Endothelial cell of umbilical vein (primary cell): ENCODE data around the gene KLHL11. TPM values are rescaled to one million over a fixed set of nuclear protein-coding genes. Genes with fewer than 3 reads are reported as not detected.
"Not testable (repeated sequence)": the region's sequence is repeated elsewhere in the genome, so short reads cannot be mapped to it uniquely, and the experiment has no call there.

ENCODE experiments used
- BruUV-seq: library from RNA; stranded (reverse); fragments of 400-500 nt; replicated peaks from 2 replicates; lab custom pipeline; 2021; lab: Mats Ljungman, UMichigan
- CTCF ChIA-PET: fragments of 300-600, 350-600 bp; sonication (Branson Sonifier 250); formaldehyde crosslinking; loops from one replicate; lab custom pipeline; 2021; ENCODE audit warnings: antibody characterized with exemption, inconsistent platforms; lab: Charles Lee
- POLR2A ChIA-PET: fragments of 300-600, 350-600 bp; sonication (Branson Sonifier 250); formaldehyde crosslinking; loops from one replicate; lab custom pipeline; 2021; ENCODE audit warnings: antibody characterized with exemption, inconsistent platforms; lab: Charles Lee
- DNase-seq: peaks from one replicate; pipeline ENCODE4 v3.0.0-alpha.2; 2011; ENCODE audit warnings: low read depth, low spot score
- FAIRE-seq: peaks from 2 replicates; lab custom pipeline; 2011; peaks lifted over from hg19 to GRCh38; lab: Jason Lieb, UNC
- H2AFZ ChIP-seq: 2 replicates; pipeline ENCODE4 v1.6.0; 2012; ENCODE audit warnings: low read depth, low read length, control low read depth, inconsistent platforms
- H3K27ac ChIP-seq: 2 replicates; pipeline ENCODE4 v1.5.1; 2011; ENCODE audit warnings: low read depth, mild to moderate bottlenecking, control low read depth, low read length, moderate library complexity; ENCODE audit not compliant: insufficient read depth
- H3K27me3 ChIP-seq, 2 experiments: 2 replicates each; pipeline versions ENCODE4 v1.6.0 to v1.6.1; 2011; ENCODE audit warnings: low read length in 2 of 2, mixed read lengths in 1 of 2; ENCODE audit not compliant: control insufficient read depth in 2 of 2, insufficient read depth in 2 of 2
- H3K36me3 ChIP-seq, 2 experiments: 2 replicates in 1 of 2; 3 replicates in 1 of 2; pipeline ENCODE4 v1.5.1; 2011; ENCODE audit warnings: low read length in 2 of 2, mild to moderate bottlenecking in 1 of 2, moderate library complexity in 1 of 2; ENCODE audit not compliant: control insufficient read depth in 2 of 2, insufficient read depth in 2 of 2; ENCODE audit errors: extremely low read depth in 1 of 2
- H3K4me1 ChIP-seq: 3 replicates; pipeline ENCODE4 v1.5.1; 2011; ENCODE audit warnings: mild to moderate bottlenecking, low read length; ENCODE audit not compliant: control insufficient read depth, insufficient read depth; ENCODE audit errors: extremely low read depth
- H3K4me2 ChIP-seq: 2 replicates; pipeline ENCODE4 v1.6.1; 2011; ENCODE audit warnings: low read length, control low read depth, mixed read lengths; ENCODE audit not compliant: insufficient read depth
- H3K4me3 ChIP-seq, 3 experiments: fragments of 200-600 bp in 1 of 3; sonication (generic), shearing (Covaris generic) in 1 of 3; replicated peaks in 1 of 3; 2 replicates each; pipeline ENCODE4 v1.5.1; 2011 to 2016; ENCODE audit warnings: control low read depth in 3 of 3, low read length in 3 of 3, mild to moderate bottlenecking in 2 of 3, inconsistent platforms in 1 of 3, low read depth in 1 of 3, moderate library complexity in 1 of 3; ENCODE audit not compliant: insufficient read depth in 1 of 3
- H3K79me2 ChIP-seq: 2 replicates; pipeline ENCODE4 v1.6.0; 2012; ENCODE audit warnings: low read length, inconsistent platforms; ENCODE audit not compliant: control insufficient read depth, insufficient read depth
- H3K9ac ChIP-seq: replicated peaks from 2 replicates; pipeline ENCODE3; 2011; ENCODE audit warnings: low read length, control low read depth; ENCODE audit not compliant: insufficient read depth; ENCODE audit errors: extremely low read depth
- H3K9me1 ChIP-seq: replicated peaks from 3 replicates; pipeline ENCODE4 v1.6.0; 2011; ENCODE audit warnings: mild to moderate bottlenecking, low read length; ENCODE audit not compliant: control insufficient read depth, insufficient read depth; ENCODE audit errors: extremely low read depth
- H3K9me3 ChIP-seq: replicated peaks from 2 replicates; pipeline ENCODE4 v1.5.1; 2012; ENCODE audit warnings: low read length, inconsistent platforms; ENCODE audit not compliant: control insufficient read depth, insufficient read depth
- H4K20me1 ChIP-seq: replicated peaks from 2 replicates; pipeline ENCODE3; 2011; ENCODE audit warnings: mild to moderate bottlenecking, low read length; ENCODE audit not compliant: control insufficient read depth, insufficient read depth; ENCODE audit errors: extremely low read depth
- CTCF ChIP-seq, 2 donors: IDR thresholded peaks; 1 replicate in 1 of 2; 2 replicates in 1 of 2; pipeline ENCODE4 v1.5.1; 2011; ENCODE audit warnings: low read length in 2 of 2, mild to moderate bottlenecking in 2 of 2, moderate library complexity in 2 of 2, control low read depth in 1 of 2, inconsistent platforms in 1 of 2, low read depth in 1 of 2; ENCODE audit not compliant: insufficient read depth in 1 of 2; ENCODE audit errors: extremely low read depth in 1 of 2
- EZH2 ChIP-seq: IDR thresholded peaks from 2 replicates; pipeline ENCODE4 v1.6.1; 2012; ENCODE audit warnings: borderline replicate concordance, low read depth, mild to moderate bottlenecking, moderate library complexity, low read length, inconsistent platforms; ENCODE audit not compliant: severe bottlenecking
- FOS ChIP-seq: IDR thresholded peaks from 2 replicates; pipeline ENCODE4 v1.6.1; 2011; ENCODE audit warnings: mild to moderate bottlenecking, low read length, moderate library complexity, borderline replicate concordance; ENCODE audit not compliant: insufficient read depth
- GATA2 ChIP-seq: IDR thresholded peaks from 2 replicates; pipeline ENCODE4 v1.7.0; 2011; ENCODE audit warnings: low read depth, mild to moderate bottlenecking, moderate library complexity, mixed read lengths, low read length; ENCODE audit not compliant: insufficient read length, insufficient read depth
- JUN ChIP-seq: IDR thresholded peaks from 2 replicates; pipeline ENCODE4 v1.6.1; 2011; ENCODE audit warnings: borderline replicate concordance, low read depth; ENCODE audit not compliant: insufficient read length, insufficient read depth
- MAX ChIP-seq: IDR thresholded peaks from 2 replicates; pipeline ENCODE4 v1.6.1; 2011; ENCODE audit not compliant: insufficient read depth, insufficient read length
- MYC ChIP-seq: IDR thresholded peaks from one replicate; pipeline ENCODE4 v1.6.1; 2011; ENCODE audit warnings: mild to moderate bottlenecking, low read depth, low read length
- POLR2A ChIP-seq: IDR thresholded peaks from 2 replicates; pipeline ENCODE4 v1.6.1; 2012; ENCODE audit warnings: low read depth, mild to moderate bottlenecking, control low read depth, low read length
- POLR2AphosphoS5 ChIP-seq: IDR thresholded peaks from 2 replicates; pipeline ENCODE4 v1.6.1; 2012; ENCODE audit warnings: low read depth, mild to moderate bottlenecking, control low read depth, low read length, moderate library complexity; ENCODE audit not compliant: insufficient read depth
- dilution Hi-C: fragments of 300-500 bp; cut with MboI; formaldehyde crosslinking; loops from one replicate; pipeline ENCODE4 v1.15.0; 2019; ENCODE audit warnings: low sequenced_read_pairs; ENCODE audit not compliant: extremely low pct_ligation_motif_present
- intact Hi-C: fragments of 100-400 bp; cut with micrococcal nuclease; formaldehyde crosslinking; loops from one replicate; pipeline ENCODE4 v1.10.0; 2022
- polyA plus RNA-seq, 4 experiments: library from polyadenylated mRNA; depleted of rRNA in 3 of 4; stranded (reverse) in 3 of 4; unstranded in 1 of 4; fragments of >200 nt; gene quantifications; 2 replicates each; pipeline versions ENCODE4 v1.2.1 to v1.2.3, GENCODE V29; 2011 to 2012; ENCODE audit warnings: missing spikeins in 1 of 4
- total RNA-seq: library from RNA; stranded (reverse); gene quantifications from 2 replicates; pipeline ENCODE4 v1.2.3, GENCODE V29; 2021

KLHL11 gene
- total and polyA plus RNA-seq, 2 donors (not counting 3 experiments of a cell fraction or from before 2014, with no cell fraction given): 3.1 to 11.0 TPM

GRCh38 chr17:41880130-41880529 lies 14.9 kb upstream of the KLHL11 start:
- intact Hi-C loops: no loop called here
- ChIA-PET CTCF (no interaction called here), POLR2A (no interaction called here)
- Histone ChIP-seq H3K9me1 (no peaks in the 10 kb centered on the region), H2AFZ (no peak overlapping the region), H3K79me2 (peaks cover 5% of the 10 kb centered on the region), H3K36me3 (peaks cover 40 to 41% of the 10 kb centered on the region in 2 experiments), H3K9ac (no peak overlapping the region), H4K20me1 (no peaks in the 10 kb centered on the region), H3K9me3 (no peaks in the 10 kb centered on the region), H3K27ac (no peak overlapping the region), H3K4me2 (no peak overlapping the region), H3K4me1 (no peaks in the 10 kb centered on the region), H3K4me3 (no peak overlapping the region), H3K27me3 (no peaks in the 10 kb centered on the region)
- DNase-seq: no peak
- peak; percentile 26 for FAIRE-seq
- BruUV-seq: no TSS peak
- TF ChIP-seq POLR2AphosphoS5: no peak
- no peak for TF ChIP-seq JUN
- no peak for TF ChIP-seq POLR2A
- TF ChIP-seq EZH2: no peak
- TF ChIP-seq FOS: no peak
- TF ChIP-seq MYC: no peak
- TF ChIP-seq GATA2: no peak
- TF ChIP-seq MAX: no peak
- no peak for TF ChIP-seq CTCF (IDR thresholded peaks at IDR 0.05; ENCODE audit: extremely low read depth in 1 of 2, insufficient read depth in 1 of 2, low read depth in 1 of 2, low read length in 2 of 2)
- dilution Hi-C loops: no loop called here

- H3K27me3 ChIP-seq, H2AFZ ChIP-seq, DNase-seq, H3K9ac ChIP-seq, H4K20me1 ChIP-seq, BruUV-seq, H3K9me3 ChIP-seq, H3K4me2 ChIP-seq, H3K27ac ChIP-seq, H3K9me1 ChIP-seq, H3K4me3 ChIP-seq, intact Hi-C loops, dilution Hi-C loops, H3K79me2 ChIP-seq, CTCF ChIA-PET, H3K4me1 ChIP-seq, FAIRE-seq, POLR2A ChIA-PET: not testable (repeated sequence)
- peaks cover 40 to 51% of the 10 kb centered on the region in 2 experiments for H3K36me3 ChIP-seq
Measured at GRCh38 chr17:41874293-41874670, 9.1 kb upstream of the KLHL11 start.
